HG03469 (cell line): Measurements from ENCODE around the gene COX19.
A peak's percentile ranks its signal among the peaks of the same experiment; 100 is the strongest.

Experiments used
- ATAC-seq: cut with Tn5 transposase; IDR thresholded peaks from one replicate; pipeline ENCODE4 v1.9.1; 2021; ENCODE audit warnings: mild to moderate bottlenecking, moderate library complexity, moderate number of reproducible peaks; ENCODE audit not compliant: unreplicated experiment

COX19 gene

GRCh38 chr7:979886-980571 is 4.7 kb upstream of the COX19 start:
- peak; percentile 37 for ATAC-seq

GRCh38 chr7:979151-979550 is 3.8 kb upstream of the COX19 start:
- ATAC-seq, result no peak

GRCh38 chr7:978416-979091 is 3.2 kb upstream of the COX19 start:
- ATAC-seq, result no peak

GRCh38 chr7:978049-978346 is 2.6 kb upstream of the COX19 start:
- no peak for ATAC-seq

- no peak for ATAC-seq
Measured at GRCh38 chr7:977326-978048, 2.1 kb upstream of the COX19 start.

GRCh38 chr7:976901-977325 is 1.6 kb upstream of the COX19 start:
- no peak for ATAC-seq

- ATAC-seq, result no peak
Measured at GRCh38 chr7:975702-976473, 539 bp upstream of the COX19 start.

- no peak for ATAC-seq
Measured at GRCh38 chr7:974172-974571, 1.2 kb downstream of the COX19 start.

GRCh38 chr7:973312-973711 is 2.0 kb downstream of the COX19 start:
- ATAC-seq, result no peak

- no peak for ATAC-seq
Measured at GRCh38 chr7:972676-973309, 2.6 kb downstream of the COX19 start.

- no peak for ATAC-seq
Measured at GRCh38 chr7:972110-972509, 3.2 kb downstream of the COX19 start.

GRCh38 chr7:970744-971143 is 4.6 kb downstream of the COX19 start:
- no peak for ATAC-seq

GRCh38 chr7:969403-969802 is 5.9 kb downstream of the COX19 start:
- no peak for ATAC-seq

GRCh38 chr7:968205-969105 is 6.9 kb downstream of the COX19 start:
- ATAC-seq, result no peak

- no peak for ATAC-seq
Measured at GRCh38 chr7:967361-968082, 7.8 kb downstream of the COX19 start.

GRCh38 chr7:966291-967069 is 8.9 kb downstream of the COX19 start:
- no peak for ATAC-seq

- ATAC-seq, result no peak
Measured at GRCh38 chr7:964401-965231, 10.7 kb downstream of the COX19 start.
